Fibroblast of mammary gland (primary cell): Measurements from ENCODE around the gene PARP11.

Source experiments
- DNase-seq: peaks from one replicate; pipeline ENCODE4 v3.0.0-alpha.2; 2010; ENCODE audit warnings: low read depth
- H3K4me3 ChIP-seq: 2 replicates; pipeline ENCODE4 v1.5.1; 2011; ENCODE audit warnings: low read depth, mild to moderate bottlenecking, low read length, moderate library complexity; ENCODE audit not compliant: control insufficient read depth
- TF ChIP-seq, protein P1 (sequence below): conservative IDR thresholded peaks from 2 replicates; pipeline ENCODE4 v1.5.1; 2011; ENCODE audit warnings: low read depth, low read length, inconsistent platforms; ENCODE audit not compliant: control insufficient read depth, insufficient read depth

PARP11 gene

GRCh38 chr12:3885277-3886094 lies 12.3 kb upstream of the PARP11 start:
- peak; percentile 63 for DNase-seq
- TF ChIP-seq, protein P1, sequence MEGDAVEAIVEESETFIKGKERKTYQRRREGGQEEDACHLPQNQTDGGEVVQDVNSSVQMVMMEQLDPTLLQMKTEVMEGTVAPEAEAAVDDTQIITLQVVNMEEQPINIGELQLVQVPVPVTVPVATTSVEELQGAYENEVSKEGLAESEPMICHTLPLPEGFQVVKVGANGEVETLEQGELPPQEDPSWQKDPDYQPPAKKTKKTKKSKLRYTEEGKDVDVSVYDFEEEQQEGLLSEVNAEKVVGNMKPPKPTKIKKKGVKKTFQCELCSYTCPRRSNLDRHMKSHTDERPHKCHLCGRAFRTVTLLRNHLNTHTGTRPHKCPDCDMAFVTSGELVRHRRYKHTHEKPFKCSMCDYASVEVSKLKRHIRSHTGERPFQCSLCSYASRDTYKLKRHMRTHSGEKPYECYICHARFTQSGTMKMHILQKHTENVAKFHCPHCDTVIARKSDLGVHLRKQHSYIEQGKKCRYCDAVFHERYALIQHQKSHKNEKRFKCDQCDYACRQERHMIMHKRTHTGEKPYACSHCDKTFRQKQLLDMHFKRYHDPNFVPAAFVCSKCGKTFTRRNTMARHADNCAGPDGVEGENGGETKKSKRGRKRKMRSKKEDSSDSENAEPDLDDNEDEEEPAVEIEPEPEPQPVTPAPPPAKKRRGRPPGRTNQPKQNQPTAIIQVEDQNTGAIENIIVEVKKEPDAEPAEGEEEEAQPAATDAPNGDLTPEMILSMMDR: peak; percentile 81
- peak overlapping the region; percentile 52 for H3K4me3 ChIP-seq

DNA sequence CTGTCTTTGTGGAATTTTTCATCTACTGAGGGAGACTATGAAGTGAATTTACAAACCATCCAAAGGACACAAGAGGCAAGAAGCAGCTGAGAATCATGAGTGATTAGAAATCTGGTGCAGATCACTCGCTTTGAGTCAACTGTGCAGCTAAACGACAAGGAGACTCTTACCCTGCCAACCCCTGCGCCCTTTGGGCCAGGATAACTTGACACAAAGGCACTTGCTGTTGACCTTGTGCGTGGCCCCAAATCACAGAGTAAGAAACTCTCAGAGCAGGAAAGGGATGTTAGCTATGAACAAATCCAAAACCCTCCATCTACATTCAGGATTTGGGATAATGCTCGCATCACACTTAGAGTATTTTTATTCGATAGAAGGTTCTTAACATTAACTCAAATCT lies 11.5 kb upstream of the PARP11 start:
- no peak overlapping the region for H3K4me3 ChIP-seq
- TF ChIP-seq, protein P1: no peak

DNA sequence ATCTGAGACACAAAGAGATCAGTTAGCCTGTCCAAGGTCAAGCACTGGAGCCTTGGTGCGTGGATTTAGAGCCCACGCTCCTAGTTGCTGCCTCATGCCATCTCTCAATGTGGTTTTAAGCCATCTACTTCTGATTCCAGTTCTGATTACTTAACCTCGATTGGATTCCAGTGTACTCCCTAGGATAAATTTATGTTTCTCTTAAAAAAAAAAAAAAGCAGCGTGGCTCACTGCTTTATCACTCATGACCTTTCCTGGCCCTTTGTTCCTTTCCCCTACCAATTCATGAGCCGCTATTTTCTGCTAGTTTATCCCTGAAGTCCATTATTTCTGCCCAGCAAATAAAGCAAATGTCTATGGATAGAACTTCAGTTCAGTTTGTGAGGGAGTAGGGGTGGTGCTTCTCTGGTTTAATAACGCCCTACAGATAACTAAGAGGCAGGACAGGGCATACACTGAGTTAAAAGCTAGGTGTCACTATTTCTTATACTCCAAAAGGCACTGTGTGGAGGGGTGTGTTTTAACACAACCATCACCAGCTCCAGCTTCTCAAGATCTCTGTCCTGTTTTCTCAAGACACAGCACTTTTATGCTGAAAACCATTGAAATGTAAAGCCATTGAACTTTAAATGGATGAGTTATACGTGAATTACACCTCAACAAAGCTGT lies 9.8 kb upstream of the PARP11 start:
- TF ChIP-seq, protein P1: peak; percentile 36
- peak; percentile 31 for DNase-seq
- H3K4me3 ChIP-seq: no peak overlapping the region

More for the DNA sequence above, 11.5 kb upstream of the PARP11 start:
- DNase-seq: no peak

GRCh38 chr12:3882406-3882805 lies 9.2 kb upstream of the PARP11 start:
- TF ChIP-seq, protein P1: no peak
- H3K4me3 ChIP-seq: no peak overlapping the region
- DNase-seq: no peak

GRCh38 chr12:3881281-3881950 lies 8.2 kb upstream of the PARP11 start:
- DNase-seq: no peak
- TF ChIP-seq, protein P1: no peak

GRCh38 chr12:3879846-3880245 lies 6.6 kb upstream of the PARP11 start:
- H3K4me3 ChIP-seq: no peak overlapping the region
- TF ChIP-seq, protein P1: no peak
- no peak for DNase-seq

More at GRCh38 chr12:3881281-3881950, 8.2 kb upstream of the PARP11 start:
- no peak overlapping the region for H3K4me3 ChIP-seq
